OCI-LY3 (cell line): ENCODE measurements around the gene PEX3.

Experiments
- CTCF ChIP-seq: fragments of 200-600, 300-600 bp; sonication (generic); IDR thresholded peaks from 2 replicates; pipeline ENCODE4 v1.5.1; 2014; ENCODE audit warnings: antibody characterized with exemption, low read length, low read depth
- EZH2phosphoT487 ChIP-seq: fragments of 200-600 bp; shearing (Covaris generic); IDR thresholded peaks from 2 replicates; pipeline ENCODE4 v1.6.1; 2018; ENCODE audit warnings: antibody characterized with exemption, mixed run types, low read depth

GRCh38 chr6:143465546-143465945, 14.9 kb downstream of the PEX3 start:
- TF ChIP-seq CTCF, result no peak
- no peak for TF ChIP-seq EZH2phosphoT487
